Fibroblast of skin of scalp (primary cell): ENCODE measurements around the gene NEK10.

Source experiments
- DNase-seq: peaks from one replicate; pipeline ENCODE4 v3.0.0-alpha.2; 2013

NEK10 gene

DNA sequence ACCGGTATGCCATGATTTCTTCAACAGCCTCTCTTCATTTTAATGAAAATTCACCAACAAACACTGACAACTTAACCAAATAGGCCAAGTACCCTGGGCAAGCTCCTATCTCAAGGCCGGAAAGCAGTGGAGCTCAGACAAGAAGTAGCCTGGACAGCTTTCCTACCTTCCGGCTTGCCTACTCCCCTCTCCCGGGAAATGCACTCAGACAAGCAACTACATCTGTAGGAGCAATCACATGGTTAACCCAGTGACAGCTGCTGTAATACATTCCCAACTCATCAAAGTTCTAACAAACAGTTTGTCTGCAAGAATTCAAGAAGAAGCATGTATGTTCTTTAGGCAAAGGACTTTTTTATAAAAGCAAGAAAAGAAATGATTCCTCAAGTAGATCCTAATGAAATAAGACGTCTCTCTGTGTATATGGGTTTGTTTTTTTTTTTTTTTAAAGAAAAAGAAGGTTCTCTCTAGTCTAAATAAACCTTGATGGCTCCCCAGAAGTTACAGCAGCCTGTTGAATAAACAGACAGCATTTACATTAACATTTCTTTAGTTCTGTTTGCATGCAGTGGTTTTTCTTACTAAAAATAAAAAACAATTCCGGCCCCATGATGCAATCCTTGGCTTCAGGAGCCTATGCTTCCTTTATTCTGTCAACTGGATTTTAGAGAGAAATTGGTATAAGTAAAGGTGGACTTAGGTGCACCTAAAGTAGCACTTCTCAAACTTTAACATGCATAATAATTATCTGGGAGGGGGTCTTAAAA, 278.7 kb downstream of the NEK10 start:
- no peak for DNase-seq

- DNase-seq = no peak
These were observed 279.5 kb downstream of the NEK10 start for GRCh38 chr3:27089645-27090044.

- DNase-seq = no peak
These were observed 280.1 kb downstream of the NEK10 start for GRCh38 chr3:27089068-27089467.

DNA sequence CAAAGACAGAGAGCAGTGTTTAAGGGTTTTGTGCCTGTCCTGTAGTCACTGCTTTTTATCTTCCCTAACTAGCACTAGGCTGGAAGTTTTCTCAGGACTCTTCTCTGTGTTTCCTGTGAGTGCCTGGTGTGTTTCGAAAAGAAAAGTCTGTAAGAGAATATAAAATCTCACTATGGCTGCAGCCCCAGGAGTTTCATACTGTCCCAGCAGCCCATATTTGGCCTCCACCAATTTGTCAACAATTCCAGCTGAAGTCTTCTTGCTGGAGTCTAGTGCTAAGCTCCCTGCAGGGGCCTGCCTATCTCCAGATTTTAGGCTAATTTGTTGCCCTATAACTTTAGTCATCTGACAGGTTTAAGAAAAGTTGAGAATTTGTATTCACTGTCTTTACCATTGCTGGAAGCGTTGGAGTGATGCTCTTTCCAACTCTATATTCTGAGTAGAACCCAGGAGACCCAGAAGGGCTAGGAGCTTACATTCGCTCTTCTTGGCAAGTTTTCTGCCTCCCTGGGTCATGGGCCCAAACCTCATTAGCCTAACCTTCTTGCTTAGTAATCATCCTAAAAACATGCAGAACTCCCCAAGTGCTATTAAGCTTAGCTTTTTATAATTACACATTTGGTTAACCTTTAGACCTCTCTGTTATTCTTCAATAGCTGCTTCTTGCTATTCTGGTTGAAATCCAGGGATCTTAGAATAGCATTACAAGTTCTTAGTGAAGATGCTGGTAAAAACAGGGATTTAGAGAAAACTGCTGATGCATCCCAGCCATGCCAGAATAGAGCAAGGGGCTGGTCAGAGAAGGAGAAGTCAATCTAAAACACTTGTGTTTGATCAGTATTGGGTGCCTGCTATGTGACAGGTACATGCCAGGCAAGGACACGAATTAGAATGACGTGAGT, 283.1 kb downstream of the NEK10 start:
- no peak for DNase-seq

GRCh38 chr3:27081992-27082607, 287.1 kb downstream of the NEK10 start:
- no peak for DNase-seq

DNA sequence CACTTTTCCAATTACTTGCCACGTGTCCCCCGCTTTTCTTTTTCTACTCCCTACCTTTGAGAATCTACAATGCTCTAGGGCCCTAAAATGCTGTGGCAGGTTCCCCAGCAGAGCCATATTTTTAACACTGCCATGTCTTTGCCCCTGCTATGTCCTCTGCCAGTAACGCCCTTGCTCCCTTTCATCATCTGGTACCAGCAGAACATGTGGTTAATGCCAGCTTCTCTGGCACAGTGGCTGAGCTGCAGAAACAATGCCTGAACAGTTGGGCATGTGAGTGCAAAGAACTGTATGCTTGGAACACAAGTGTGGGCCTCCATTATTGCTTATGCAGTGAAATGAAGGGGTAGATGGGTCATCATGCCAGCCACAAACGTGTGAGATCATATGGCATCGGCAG, 287.6 kb downstream of the NEK10 start:
- no peak for DNase-seq

DNA sequence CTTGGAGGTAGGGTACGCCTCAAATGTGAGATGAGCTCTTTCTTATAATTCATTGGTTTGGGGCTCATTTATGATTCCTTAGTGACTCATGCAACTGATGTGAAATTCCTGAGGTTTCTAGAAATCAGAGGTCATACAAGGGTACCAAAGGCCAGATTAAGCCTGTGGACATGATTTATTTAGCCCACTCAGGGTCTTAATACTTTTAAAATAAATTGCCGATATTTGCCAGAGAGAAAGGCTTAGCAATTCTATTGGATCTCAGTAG, 289.0 kb downstream of the NEK10 start:
- DNase-seq = no peak

DNA sequence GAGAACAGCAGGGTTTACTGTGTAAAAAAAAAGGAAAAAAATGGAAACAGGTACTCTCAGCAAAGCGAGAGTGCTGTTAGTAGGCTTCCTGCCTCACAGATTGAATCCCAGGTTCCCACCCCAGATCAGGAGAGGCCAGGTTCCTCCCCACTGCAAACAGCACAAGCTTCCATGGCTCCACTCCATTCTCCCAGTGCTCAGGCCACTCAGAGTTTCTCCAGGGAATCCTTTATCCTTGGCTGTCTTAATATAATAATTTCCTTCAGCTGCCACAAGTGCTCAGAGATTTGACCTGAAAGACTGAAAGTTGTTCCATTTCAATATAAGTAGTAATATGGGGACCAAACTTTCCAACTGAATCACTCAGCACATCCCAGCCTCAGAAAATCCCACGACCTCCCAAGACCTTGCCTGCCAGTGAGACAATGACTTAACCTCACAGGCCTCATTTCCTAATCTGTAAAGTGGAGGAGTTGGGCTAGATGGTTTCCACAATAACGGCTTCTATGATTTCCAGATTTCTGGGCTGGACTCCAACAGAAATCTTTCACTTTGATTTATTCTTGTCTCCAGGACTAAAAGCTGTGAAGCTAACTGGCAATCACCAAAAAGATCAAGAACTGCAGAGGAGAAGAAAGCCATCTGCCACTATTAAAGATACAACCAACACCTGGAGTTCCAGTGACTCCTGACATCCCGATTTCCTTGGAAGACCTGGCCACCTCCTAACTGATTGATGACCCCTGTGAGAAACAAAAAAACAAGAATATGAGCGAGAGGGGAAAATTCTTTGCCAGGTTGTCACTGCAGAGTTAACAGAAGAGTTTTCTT, 289.5 kb downstream of the NEK10 start:
- peak; percentile 17 for DNase-seq

- DNase-seq = no peak
These were observed 290.8 kb downstream of the NEK10 start for GRCh38 chr3:27078246-27078913.

GRCh38 chr3:27076815-27077630, 292.2 kb downstream of the NEK10 start:
- no peak for DNase-seq

DNA sequence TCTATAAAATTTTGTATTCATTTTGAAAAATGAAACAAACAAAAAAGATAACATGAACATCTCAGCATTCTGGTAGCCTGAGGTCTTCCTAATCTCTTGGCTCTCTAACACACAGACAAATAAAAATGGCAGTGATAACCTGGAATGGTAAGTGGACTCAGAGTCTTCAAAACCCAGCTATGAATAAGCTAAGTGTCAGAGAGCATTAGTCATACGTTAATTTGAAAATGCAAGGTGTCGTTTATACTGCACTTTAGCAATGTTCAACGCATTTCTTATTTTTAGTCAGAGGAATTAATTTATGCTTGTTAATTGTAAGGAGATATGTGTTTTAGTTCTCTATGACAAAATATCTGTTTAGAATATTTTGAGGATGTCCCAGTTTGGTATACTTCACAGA, 294.3 kb downstream of the NEK10 start:
- no peak for DNase-seq

DNA sequence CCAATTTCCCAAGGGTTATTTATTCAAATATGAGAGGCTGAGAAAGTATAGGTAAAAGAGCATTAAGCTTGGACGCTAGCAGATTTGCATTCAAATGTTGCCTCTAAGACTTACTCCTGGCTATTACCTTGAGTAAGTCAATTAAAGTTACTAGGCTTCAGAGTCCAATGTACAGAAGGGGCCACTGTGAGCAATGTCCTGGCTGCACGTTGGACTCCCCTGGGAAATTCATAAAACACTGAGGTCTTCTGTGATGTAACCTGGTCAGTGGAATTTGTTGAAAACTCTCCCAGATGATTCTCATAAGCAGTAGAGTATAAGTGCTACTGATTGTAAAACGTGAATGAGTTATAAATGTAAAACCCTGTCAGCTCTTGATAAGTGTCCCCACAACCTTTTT, 295.3 kb downstream of the NEK10 start:
- no peak for DNase-seq

- no peak for DNase-seq
These were observed 296.2 kb downstream of the NEK10 start for GRCh38 chr3:27072810-27073651.

- no peak for DNase-seq
These were observed 308.8 kb downstream of the NEK10 start for GRCh38 chr3:27060336-27060735.
